Measurements from ENCODE around the gene ITPKC. TPM values are rescaled to one million over a fixed set of nuclear protein-coding genes. Genes with fewer than 3 reads are reported as not detected.

Gene ITPKC
- polyA plus RNA-seq (14.9 and 16.8 TPM in 2 replicates), polyA minus RNA-seq (17.5 and 21.7 TPM in 2 replicates)

DNA sequence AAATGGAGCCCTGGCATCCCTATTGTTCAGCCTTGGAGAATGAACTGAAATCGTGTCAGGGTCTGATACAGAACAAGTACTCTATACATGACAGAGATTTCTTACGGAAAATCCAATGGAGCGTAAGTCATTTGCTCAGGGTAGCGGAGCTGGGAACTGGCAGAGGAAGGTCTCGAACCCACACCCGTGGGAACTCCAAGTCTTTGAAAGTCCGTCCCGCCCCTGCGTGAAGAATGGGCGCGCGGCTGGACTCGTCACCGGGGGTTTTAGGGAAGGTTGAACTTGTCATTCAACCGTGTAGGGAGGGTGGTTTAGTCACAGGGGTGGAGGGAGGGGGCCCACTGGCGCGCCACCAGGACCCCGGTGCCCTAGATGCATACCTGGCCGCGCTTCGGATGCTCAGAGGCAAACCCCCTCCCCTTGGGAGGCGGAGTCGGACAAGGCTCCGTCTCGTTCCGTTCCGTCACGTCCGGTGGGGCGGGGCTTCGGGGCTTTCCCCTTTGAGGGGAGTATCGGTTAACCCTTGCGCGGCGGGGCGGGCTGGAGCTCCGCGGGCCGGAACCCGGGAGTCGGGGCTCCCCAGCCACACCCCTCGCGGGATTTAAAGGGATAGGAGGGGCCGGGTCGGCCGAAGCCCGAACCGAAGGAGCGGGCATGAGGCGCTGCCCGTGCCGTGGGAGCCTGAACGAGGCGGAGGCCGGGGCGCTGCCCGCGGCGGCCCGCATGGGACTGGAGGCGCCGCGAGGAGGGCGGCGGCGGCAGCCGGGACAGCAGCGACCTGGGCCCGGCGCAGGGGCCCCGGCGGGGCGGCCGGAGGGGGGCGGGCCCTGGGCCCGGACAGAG lies at the start of gene ITPKC, which contains the start of gene COQ8B:
Gene ITPKC, plus strand, starts transcription at position 631 of the 843 bp plus-strand sequence. Its CDS starts 24 bp downstream, at position 655.
Gene COQ8B, minus strand, starts transcription at position 405 of the 843 bp plus-strand sequence. CDS start 2,254 bp downstream, outside the sequence.
- peak within 1 kb of the TSS; percentile 84 for H3K9ac ChIP-seq (ENCODE audit: low read length)
- H3K79me2 ChIP-seq (replicated peaks; ENCODE audit: insufficient read depth, low read length): peaks cover 32% of the 10 kb centered on the region
- H3F3A ChIP-seq (ENCODE audit: insufficient read depth, low read length, poor library complexity, severe bottlenecking): peaks cover 4% of the 10 kb centered on the region
- no peaks in the 10 kb centered on the region for H3K9me3 ChIP-seq (ENCODE audit: low read length)
- H3K27me3 ChIP-seq (ENCODE audit: insufficient read depth, low read depth, low read length): no peaks in the 10 kb centered on the region
- H2AFZ ChIP-seq (ENCODE audit: low read depth, low read length): peak within 1 kb of the TSS; percentile 48
- no peaks in the 10 kb centered on the region for H3K36me3 ChIP-seq (ENCODE audit: insufficient read depth, low read length)
- peak within 1 kb of the TSS; percentile 96 for H3K27ac ChIP-seq (ENCODE audit: low read length)
- peak within 1 kb of the TSS; percentile 100 for H3K4me2 ChIP-seq (ENCODE audit: low read length)
- H3K9me2 ChIP-seq (ENCODE audit: insufficient read depth, low read length): no peaks in the 10 kb centered on the region
- no peaks in the 10 kb centered on the region for H4K20me1 ChIP-seq (ENCODE audit: insufficient read depth)
- H3K4me3 ChIP-seq (ENCODE audit: low read length): peak within 1 kb of the TSS; percentile 97
- TF ChIP-seq, protein P1, sequence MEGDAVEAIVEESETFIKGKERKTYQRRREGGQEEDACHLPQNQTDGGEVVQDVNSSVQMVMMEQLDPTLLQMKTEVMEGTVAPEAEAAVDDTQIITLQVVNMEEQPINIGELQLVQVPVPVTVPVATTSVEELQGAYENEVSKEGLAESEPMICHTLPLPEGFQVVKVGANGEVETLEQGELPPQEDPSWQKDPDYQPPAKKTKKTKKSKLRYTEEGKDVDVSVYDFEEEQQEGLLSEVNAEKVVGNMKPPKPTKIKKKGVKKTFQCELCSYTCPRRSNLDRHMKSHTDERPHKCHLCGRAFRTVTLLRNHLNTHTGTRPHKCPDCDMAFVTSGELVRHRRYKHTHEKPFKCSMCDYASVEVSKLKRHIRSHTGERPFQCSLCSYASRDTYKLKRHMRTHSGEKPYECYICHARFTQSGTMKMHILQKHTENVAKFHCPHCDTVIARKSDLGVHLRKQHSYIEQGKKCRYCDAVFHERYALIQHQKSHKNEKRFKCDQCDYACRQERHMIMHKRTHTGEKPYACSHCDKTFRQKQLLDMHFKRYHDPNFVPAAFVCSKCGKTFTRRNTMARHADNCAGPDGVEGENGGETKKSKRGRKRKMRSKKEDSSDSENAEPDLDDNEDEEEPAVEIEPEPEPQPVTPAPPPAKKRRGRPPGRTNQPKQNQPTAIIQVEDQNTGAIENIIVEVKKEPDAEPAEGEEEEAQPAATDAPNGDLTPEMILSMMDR (IDR thresholded peaks at IDR 0.05; ENCODE audit: poor library complexity, severe bottlenecking): peak; percentile 72
- TF ChIP-seq RAD21 (conservative IDR thresholded peaks at IDR 0.05) (peak; percentile 32), POLR2AphosphoS5 (IDR thresholded peaks at IDR 0.05) (peak; percentile 96), TAF1 (IDR thresholded peaks at IDR 0.05; ENCODE audit: low read depth) (peak; percentile 55), SMC3 (conservative IDR thresholded peaks at IDR 0.05; ENCODE audit: poor library complexity) (peak; percentile 33), EZH2 (IDR thresholded peaks at IDR 0.05; ENCODE audit: borderline replicate concordance, insufficient read depth, low read length, poor library complexity, severe bottlenecking) (no peak), EP300 (conservative IDR thresholded peaks at IDR 0.05; ENCODE audit: poor library complexity, severe bottlenecking) (peak; percentile 58), MXI1 (conservative IDR thresholded peaks at IDR 0.05; ENCODE audit: poor library complexity, severe bottlenecking) (peak; percentile 85)
- TF ChIP-seq, protein P2, sequence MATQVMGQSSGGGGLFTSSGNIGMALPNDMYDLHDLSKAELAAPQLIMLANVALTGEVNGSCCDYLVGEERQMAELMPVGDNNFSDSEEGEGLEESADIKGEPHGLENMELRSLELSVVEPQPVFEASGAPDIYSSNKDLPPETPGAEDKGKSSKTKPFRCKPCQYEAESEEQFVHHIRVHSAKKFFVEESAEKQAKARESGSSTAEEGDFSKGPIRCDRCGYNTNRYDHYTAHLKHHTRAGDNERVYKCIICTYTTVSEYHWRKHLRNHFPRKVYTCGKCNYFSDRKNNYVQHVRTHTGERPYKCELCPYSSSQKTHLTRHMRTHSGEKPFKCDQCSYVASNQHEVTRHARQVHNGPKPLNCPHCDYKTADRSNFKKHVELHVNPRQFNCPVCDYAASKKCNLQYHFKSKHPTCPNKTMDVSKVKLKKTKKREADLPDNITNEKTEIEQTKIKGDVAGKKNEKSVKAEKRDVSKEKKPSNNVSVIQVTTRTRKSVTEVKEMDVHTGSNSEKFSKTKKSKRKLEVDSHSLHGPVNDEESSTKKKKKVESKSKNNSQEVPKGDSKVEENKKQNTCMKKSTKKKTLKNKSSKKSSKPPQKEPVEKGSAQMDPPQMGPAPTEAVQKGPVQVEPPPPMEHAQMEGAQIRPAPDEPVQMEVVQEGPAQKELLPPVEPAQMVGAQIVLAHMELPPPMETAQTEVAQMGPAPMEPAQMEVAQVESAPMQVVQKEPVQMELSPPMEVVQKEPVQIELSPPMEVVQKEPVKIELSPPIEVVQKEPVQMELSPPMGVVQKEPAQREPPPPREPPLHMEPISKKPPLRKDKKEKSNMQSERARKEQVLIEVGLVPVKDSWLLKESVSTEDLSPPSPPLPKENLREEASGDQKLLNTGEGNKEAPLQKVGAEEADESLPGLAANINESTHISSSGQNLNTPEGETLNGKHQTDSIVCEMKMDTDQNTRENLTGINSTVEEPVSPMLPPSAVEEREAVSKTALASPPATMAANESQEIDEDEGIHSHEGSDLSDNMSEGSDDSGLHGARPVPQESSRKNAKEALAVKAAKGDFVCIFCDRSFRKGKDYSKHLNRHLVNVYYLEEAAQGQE (IDR thresholded peaks at IDR 0.05; ENCODE audit: borderline replicate concordance): peak; percentile 13

DNA sequence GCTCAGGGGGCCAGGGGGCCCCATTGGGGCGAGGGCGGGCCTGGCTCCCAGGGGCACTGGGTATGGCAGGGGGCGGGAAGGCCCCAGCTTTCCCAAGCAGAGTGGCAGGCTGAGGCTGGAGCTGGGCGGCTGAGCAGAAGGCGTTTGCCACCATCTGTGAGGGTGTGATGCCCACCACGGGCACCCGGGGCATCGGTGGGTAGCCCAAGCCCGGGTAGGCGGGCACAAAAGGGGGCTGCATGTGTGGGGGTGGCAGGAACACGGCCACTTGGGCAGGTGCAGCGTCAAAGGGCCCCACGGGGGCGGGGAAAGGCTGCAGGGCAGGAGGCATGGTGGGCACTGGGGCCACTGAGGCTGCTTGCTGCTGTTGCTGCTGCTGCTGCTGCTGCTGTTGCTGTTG lies 49.3 kb upstream of the ITPKC start:
- Histone ChIP-seq H3K9me2 (ENCODE audit: insufficient read depth, low read length) (no peaks in the 10 kb centered on the region), H3K9ac (ENCODE audit: low read length) (no peak overlapping the region), H3K9me3 (ENCODE audit: low read length) (peaks cover 9% of the 10 kb centered on the region), H3K36me3 (ENCODE audit: insufficient read depth, low read length) (peaks cover 21% of the 10 kb centered on the region), H2AFZ (ENCODE audit: low read depth, low read length) (no peak overlapping the region), H3K79me2 (replicated peaks; ENCODE audit: insufficient read depth, low read length) (no peaks in the 10 kb centered on the region), H4K20me1 (ENCODE audit: insufficient read depth) (no peaks in the 10 kb centered on the region), H3F3A (ENCODE audit: insufficient read depth, low read length, poor library complexity, severe bottlenecking) (no peaks in the 10 kb centered on the region), H3K27me3 (ENCODE audit: insufficient read depth, low read depth, low read length) (no peaks in the 10 kb centered on the region), H3K4me2 (ENCODE audit: low read length) (no peak overlapping the region), H3K27ac (ENCODE audit: low read length) (no peak overlapping the region), H3K4me3 (ENCODE audit: low read length) (no peak overlapping the region)
- TF ChIP-seq SMC3 (conservative IDR thresholded peaks at IDR 0.05; ENCODE audit: poor library complexity) (no peak), TAF1 (IDR thresholded peaks at IDR 0.05; ENCODE audit: low read depth) (no peak), EP300 (conservative IDR thresholded peaks at IDR 0.05; ENCODE audit: poor library complexity, severe bottlenecking) (no peak), MXI1 (conservative IDR thresholded peaks at IDR 0.05; ENCODE audit: poor library complexity, severe bottlenecking) (no peak), POLR2AphosphoS5 (IDR thresholded peaks at IDR 0.05) (no peak), RAD21 (conservative IDR thresholded peaks at IDR 0.05) (no peak), EZH2 (IDR thresholded peaks at IDR 0.05; ENCODE audit: borderline replicate concordance, insufficient read depth, low read length, poor library complexity, severe bottlenecking) (no peak)
- TF ChIP-seq, protein P2 (IDR thresholded peaks at IDR 0.05; ENCODE audit: borderline replicate concordance): no peak
- TF ChIP-seq, protein P1 (IDR thresholded peaks at IDR 0.05; ENCODE audit: poor library complexity, severe bottlenecking): no peak

Measured in neural cell (in vitro differentiated cells).